ENCODE data around the gene URI1.

URI1 gene

GRCh38 chr19:30060531-30061222 is 118.6 kb downstream of the URI1 start:
- DNase-seq = peak; percentile 26

- peak; percentile 38 for DNase-seq
Observed at GRCh38 chr19:30061223-30062064, 119.4 kb downstream of the URI1 start.

GRCh38 chr19:30062065-30062906 is 120.2 kb downstream of the URI1 start:
- peak; percentile 33 for DNase-seq

- peak; percentile 32 for DNase-seq
Observed at GRCh38 chr19:30062907-30063649, 121.0 kb downstream of the URI1 start.

GRCh38 chr19:30063650-30064347 is 121.8 kb downstream of the URI1 start:
- DNase-seq = peak; percentile 13

GRCh38 chr19:30064348-30064699 is 122.3 kb downstream of the URI1 start:
- peak; percentile 28 for DNase-seq

- peak; percentile 30 for DNase-seq
Observed at GRCh38 chr19:30064771-30065494, 122.9 kb downstream of the URI1 start.

GRCh38 chr19:30065680-30066606 is 123.9 kb downstream of the URI1 start:
- no peak for DNase-seq

Measured in activated CD8-positive, alpha-beta memory T cell treated with anti-CD3 and anti-CD28 coated beads, Interleukin-2, amount 50 U/mL, for 48 hours (primary cell).